ENCODE measurements around the gene NPAS3.

Gene NPAS3

DNA sequence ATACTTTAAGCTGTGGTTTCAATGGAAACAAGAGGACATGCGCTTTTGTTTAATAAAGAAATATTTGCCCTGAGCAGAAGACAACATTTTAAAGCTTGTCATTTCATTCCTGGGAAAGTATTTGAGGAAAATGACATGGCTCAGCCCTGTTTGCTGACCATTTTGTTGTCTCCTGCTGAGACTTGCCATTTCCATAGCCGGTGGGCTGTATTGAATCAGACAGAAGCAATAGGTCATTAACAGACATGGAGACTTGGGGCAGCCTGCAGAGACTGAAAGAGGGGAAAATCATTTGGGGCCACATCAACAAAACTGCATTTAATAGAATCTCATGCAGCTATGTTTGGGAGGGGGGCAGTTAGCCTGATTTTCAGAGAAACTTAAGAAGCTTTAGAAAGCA, 443.0 kb downstream of the NPAS3 start:
- no peak for DNase-seq (ENCODE audit: low read depth)

GRCh38 chr14:33386140-33386539, 447.5 kb downstream of the NPAS3 start:
- no peak for DNase-seq (ENCODE audit: low read depth)

DNA sequence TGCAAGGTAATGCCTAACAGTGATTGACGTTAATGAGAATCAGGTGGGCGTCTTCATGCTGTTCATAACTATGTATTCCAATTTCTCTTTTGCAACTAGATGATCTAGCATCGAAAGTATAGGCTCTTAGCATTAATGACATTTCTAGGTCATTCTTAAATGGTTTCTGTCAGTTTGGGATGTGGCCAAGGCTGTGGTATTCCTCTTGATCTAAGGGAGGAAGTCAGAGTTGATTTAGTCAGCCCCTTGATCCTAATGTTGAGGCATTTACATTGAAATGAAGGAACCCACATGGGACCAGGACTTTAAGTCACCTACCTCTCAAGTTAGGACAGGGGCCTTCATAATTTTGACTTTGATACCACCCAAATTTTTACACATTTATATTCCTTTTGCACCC, 448.1 kb downstream of the NPAS3 start:
- no peak for DNase-seq (ENCODE audit: low read depth)

DNA sequence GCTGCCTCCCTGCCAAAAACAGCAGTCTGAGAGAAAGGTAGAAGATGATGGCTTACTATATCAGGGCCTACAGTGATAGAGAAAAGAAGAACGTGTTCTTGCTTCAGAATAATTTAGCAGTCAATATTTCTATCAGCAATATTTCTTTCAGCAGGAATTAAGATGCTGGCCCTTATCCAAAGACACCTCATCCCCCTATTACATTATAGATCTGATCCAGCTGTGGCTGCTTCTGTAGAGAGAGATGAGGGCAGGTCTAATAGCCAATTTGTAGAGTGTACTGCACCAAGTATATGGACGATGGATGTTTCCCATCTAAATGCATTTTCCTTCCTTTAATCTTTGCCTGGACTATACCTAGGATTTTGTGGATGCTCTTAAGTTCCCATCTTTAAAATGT, 451.7 kb downstream of the NPAS3 start:
- DNase-seq (ENCODE audit: low read depth), result no peak

DNA sequence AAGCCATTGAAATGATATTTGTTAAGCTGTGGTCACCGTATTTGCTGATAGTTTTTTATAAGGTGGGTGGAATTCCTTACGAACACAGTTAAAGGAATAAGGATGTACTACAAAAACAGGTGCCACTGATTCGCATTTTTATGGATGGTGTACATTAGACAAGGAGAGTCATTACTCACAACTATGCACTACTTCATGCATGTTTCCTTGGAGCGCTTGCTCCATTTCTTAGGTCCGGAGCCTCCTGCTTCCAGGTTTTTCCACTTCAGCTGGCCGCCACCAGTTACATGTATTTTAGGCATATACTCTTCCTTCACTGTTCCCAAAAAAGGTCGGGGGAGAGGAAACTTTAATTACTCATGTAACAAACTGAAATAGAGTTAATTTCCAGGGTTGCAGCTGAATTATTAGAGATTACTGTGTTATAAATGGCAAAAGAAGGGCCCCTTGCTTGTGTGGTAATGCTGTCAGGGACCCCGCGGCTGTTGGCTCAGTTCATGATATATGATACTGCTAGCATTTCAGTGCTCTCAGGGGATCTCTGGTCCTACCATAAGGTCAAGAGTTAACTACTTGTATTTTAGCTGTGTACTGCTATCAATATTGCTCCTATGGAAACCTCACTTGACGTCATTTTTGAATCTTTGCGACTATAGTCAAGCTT, 454.7 kb downstream of the NPAS3 start:
- no peak for DNase-seq (ENCODE audit: low read depth)

DNA sequence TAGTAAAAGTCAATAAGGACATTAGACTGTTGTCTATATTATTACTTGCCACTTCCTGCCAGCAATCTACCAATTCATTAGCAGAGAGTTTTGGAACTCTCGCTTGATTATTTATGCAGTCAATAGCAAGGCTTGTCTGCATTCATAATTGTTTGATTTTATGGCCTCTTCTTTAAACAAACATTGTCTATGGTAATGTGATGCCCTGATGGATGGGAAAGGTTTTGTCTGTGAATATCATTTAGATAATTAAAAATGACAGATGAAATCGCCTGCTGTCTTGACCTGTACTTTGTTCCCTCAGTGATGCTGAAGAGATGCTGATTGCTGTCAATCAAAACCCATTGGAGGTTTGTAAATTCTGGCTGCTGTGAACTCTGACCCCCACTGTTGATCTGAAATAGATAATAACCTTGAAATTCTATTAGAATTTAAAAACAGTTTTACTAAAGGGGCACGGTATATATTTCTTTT, 455.3 kb downstream of the NPAS3 start:
- no peak for DNase-seq (ENCODE audit: low read depth)

GRCh38 chr14:33401311-33401710, 462.6 kb downstream of the NPAS3 start:
- DNase-seq (ENCODE audit: low read depth), result no peak

DNA sequence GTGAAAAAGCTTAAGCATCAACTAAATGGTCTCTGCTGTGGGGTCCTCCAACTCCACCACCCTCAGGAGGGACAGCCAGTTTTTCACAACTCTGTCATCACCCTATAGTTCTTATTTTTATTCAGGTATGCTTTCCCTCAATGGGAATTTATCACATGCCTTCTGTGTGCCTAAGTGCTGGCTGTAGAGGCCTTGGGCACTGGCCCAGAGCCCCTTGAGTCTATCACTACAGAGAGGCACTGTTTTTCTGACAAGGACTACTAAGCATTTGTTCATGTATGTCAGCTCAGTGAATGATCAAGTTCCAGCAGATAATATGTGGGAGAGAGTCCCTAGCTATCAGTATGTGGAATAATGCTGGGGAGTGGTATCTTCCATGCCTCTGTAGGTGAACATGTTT, 463.9 kb downstream of the NPAS3 start:
- no peak for DNase-seq (ENCODE audit: low read depth)

- DNase-seq (ENCODE audit: low read depth), result no peak
Observed at GRCh38 chr14:33404054-33404453, 465.4 kb downstream of the NPAS3 start.

- DNase-seq (ENCODE audit: low read depth), result no peak
Observed at GRCh38 chr14:33404964-33405574, 466.4 kb downstream of the NPAS3 start.

- no peak for DNase-seq (ENCODE audit: low read depth)
Observed at GRCh38 chr14:33406766-33407165, 468.1 kb downstream of the NPAS3 start.

DNA sequence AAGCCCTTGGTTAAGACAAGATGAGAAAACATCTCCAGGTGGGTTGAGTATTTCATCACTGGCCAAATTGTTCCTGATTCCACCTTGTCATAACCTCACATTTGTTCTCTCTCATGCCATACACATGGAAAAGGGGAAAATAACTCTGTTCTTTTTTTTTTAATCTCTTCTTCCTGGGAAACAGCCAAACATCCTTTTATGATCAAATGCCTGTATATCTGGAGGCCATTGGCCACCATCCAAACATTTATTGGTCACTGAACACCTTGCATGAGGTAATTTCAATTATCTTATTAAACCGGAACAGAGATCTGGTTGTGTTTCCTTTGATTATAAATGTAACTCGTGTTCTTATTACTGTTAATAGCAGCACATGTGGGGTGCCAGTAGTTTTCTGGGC, 469.6 kb downstream of the NPAS3 start:
- DNase-seq (ENCODE audit: low read depth), result no peak

DNA sequence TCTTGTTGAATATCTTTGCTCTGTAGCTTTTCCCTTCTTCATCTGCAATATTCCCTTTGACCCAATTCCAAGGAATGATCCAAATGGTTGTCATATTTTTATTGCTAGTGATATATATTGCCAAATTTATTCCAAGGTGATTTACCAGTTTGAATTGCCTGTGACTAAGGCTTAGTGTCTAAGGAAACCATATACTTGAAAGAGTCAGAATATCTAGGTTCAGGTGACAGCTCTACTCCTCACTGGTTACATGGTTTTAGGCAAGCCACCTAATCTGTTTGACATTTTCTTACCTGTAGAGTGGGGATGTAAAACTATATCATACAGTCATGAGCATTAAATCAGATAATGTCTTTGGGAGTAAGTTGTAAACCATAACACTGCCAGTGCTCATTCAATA, 473.8 kb downstream of the NPAS3 start:
- DNase-seq (ENCODE audit: low read depth), result no peak

GRCh38 chr14:33413381-33413780, 474.7 kb downstream of the NPAS3 start:
- no peak for DNase-seq (ENCODE audit: low read depth)

DNA sequence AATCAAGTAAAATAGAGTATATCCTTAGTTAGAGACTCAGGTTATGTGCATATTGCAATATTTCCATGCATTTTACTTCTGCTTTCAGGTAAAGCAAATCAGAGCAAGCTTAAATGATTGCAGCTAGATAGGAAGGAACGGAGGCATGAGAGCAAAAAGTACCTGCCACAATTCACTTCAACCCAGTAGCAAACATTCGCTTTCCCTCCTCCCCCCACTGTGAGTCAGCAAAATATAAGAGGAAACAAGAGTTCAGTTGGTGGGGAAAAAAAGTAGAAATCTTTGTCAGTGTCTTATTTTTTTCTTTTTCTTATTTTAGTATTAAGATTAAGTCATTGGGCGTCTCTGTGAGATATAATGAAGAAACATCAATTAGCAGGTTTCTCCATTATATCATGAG, 475.4 kb downstream of the NPAS3 start:
- DNase-seq (ENCODE audit: low read depth), result no peak

DNA sequence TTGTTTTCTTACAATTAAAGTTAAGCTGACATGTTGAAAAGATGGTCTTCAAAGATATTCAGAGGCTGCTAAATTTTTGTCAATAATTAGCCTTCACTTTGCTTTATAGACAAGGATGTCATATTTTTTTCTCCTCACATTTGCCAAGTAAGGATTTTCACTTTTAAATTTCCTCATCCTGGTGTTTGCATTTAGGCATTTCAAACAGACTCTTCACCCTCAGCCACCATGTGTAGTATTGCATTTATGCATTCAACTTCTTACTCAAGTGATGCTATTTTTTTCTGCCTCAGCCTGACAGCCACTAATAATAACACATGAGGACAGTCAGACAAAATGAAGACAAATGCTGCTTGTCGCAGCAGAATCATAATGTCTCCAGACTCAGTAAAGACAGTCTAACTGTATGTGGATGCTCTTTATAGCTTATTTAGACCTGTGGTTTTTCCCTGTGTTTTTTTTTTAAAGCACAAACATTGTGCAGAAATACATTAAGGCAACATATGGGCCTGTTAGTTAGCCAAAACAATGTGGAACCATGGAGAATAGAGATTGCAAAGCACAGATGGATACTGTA, 481.5 kb downstream of the NPAS3 start:
- no peak for DNase-seq (ENCODE audit: low read depth)

- no peak for DNase-seq (ENCODE audit: low read depth)
Observed at GRCh38 chr14:33430414-33431035, 491.8 kb downstream of the NPAS3 start.

- no peak for DNase-seq (ENCODE audit: low read depth)
Observed at GRCh38 chr14:33432407-33433023, 493.8 kb downstream of the NPAS3 start.

DNA sequence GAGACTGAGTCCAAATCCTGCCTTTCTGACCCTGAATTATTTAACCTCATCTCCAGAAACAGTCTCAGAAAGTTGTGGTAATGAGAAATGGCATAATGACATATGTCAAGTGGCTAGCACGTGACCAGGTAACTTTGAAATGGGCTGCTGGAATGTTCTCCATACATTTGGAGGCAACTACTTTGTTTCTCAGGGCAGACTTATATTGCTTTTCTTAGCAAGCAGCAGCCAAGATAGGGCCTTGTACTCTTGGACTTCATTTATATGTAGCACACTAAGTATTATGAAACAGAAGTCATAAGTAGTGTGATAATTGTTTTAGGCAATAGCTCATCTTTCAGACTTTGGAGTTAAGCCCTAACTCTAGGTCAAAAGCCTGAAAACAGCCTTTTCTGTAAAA, 494.7 kb downstream of the NPAS3 start:
- no peak for DNase-seq (ENCODE audit: low read depth)

DNA sequence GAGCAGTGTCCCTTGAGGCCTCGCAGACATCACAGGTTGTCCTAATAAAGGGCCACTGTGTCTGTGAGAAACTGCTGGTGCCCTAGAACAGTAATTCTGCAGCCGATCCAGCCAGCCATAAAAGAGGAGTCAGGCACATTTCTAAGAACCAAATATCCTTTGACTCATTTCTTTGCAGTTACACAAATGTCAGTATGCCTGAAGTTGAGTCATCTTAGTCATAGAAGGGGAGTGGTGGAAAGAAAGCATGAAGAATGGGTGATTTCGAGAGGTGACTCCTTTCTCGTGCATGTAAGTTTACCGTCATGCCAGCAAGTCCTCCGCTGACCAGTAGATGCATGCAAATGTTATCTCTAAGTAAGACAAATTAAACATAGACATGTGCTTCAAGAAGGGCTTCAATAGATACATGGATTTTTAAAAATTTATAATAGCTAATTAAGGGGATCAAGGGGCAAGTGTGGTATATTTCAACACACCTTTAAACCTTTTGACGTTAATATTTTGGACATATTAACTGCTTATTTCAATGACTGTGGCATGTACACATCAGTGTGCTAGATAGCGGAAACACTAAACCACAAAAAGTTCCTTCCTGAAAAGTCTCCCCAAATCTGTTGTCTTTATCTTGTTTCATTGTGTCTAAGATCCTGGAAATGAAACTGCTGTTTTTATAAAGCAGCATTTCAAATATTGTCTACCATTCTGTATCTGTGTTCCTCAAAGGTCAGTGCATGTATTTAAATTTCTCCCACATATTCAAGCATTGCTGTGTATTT, 497.4 kb downstream of the NPAS3 start:
- DNase-seq (ENCODE audit: low read depth), result no peak

- no peak for DNase-seq (ENCODE audit: low read depth)
Observed at GRCh38 chr14:33441633-33442032, 503.0 kb downstream of the NPAS3 start.

DNA sequence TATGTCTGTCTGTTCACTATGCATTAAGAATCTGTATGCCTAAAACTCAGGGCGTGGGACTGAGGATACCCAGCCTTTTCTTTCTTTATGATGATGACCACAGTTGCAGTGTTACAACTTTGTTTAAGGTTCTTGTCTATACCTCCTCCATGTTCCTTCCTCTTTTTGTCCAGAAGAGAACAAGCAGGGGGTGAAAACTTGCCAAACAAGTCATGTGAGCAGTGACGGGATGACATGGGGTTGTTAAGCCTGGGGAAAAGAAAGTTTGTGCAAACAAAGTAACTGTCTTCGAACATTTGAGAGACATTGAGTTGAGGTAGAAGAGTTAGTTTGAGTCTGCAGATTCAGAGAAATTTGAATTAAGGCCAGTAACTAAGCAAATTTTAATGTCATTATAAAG, 505.5 kb downstream of the NPAS3 start:
- DNase-seq (ENCODE audit: low read depth), result no peak
